Hepatocyte (in vitro differentiated cells): Measurements from ENCODE around the gene CAPZB. TPM values are rescaled to one million over a fixed set of nuclear protein-coding genes. Genes with fewer than 3 reads are reported as not detected.

Experiments used
- DNase-seq: peaks from one replicate; pipeline ENCODE4 v3.0.0-alpha.2; 2016; ENCODE audit warnings: low spot score
- H2AFZ ChIP-seq: fragments of 200-600 bp; sonication (generic); 2 replicates; pipeline ENCODE4 v1.6.0; 2016; ENCODE audit warnings: antibody characterized with exemption, mild to moderate bottlenecking
- H3K27ac ChIP-seq: fragments of 200-600 bp; sonication (generic); 2 replicates; pipeline ENCODE4 v1.5.1; 2016; ENCODE audit warnings: mild to moderate bottlenecking
- H3K27me3 ChIP-seq: fragments of 200-600 bp; sonication (generic); 2 replicates; pipeline ENCODE4 v1.6.1; 2016
- H3K36me3 ChIP-seq: fragments of 200-600 bp; sonication (generic); replicated peaks from 2 replicates; pipeline ENCODE4 v1.5.1; 2016; ENCODE audit warnings: low read depth; ENCODE audit not compliant: insufficient read depth
- H3K4me1 ChIP-seq: fragments of 200-600 bp; sonication (generic); 2 replicates; pipeline ENCODE4 v1.5.1; 2016; ENCODE audit warnings: mild to moderate bottlenecking, moderate library complexity; ENCODE audit not compliant: insufficient read depth
- H3K4me2 ChIP-seq: fragments of 200-600 bp; sonication (generic); 2 replicates; pipeline ENCODE4 v1.6.0; 2016
- H3K4me3 ChIP-seq: fragments of 200-600 bp; sonication (generic); 2 replicates; pipeline ENCODE4 v1.5.1; 2016; ENCODE audit warnings: mild to moderate bottlenecking
- H3K79me2 ChIP-seq: fragments of 200-600 bp; sonication (generic); 2 replicates; pipeline ENCODE4 v1.6.0; 2017; ENCODE audit warnings: mild to moderate bottlenecking
- H3K9me2 ChIP-seq: fragments of 200-600 bp; sonication (generic); replicated peaks from 2 replicates; pipeline ENCODE4 v1.6.0; 2017; ENCODE audit warnings: mild to moderate bottlenecking; ENCODE audit not compliant: insufficient read depth
- H3K9me3 ChIP-seq: fragments of 200-600 bp; sonication (generic); 2 replicates; pipeline ENCODE4 v1.5.1; 2016; ENCODE audit warnings: low read depth, mild to moderate bottlenecking
- H4K20me1 ChIP-seq: fragments of 200-600 bp; sonication (generic); 2 replicates; pipeline ENCODE4 v1.6.0; 2016; ENCODE audit warnings: mild to moderate bottlenecking; ENCODE audit not compliant: insufficient read depth, poor library complexity, severe bottlenecking
- EZH2 ChIP-seq: fragments of 200-600 bp; sonication (generic); IDR thresholded peaks from 2 replicates; pipeline ENCODE4 v1.6.1; 2016; ENCODE audit warnings: antibody characterized with exemption, mild to moderate bottlenecking, borderline replicate concordance
- EZH2phosphoT487 ChIP-seq: fragments of 200-600 bp; sonication (generic); IDR thresholded peaks from one replicate; pipeline ENCODE4 v1.6.1; 2018; ENCODE audit warnings: antibody characterized with exemption, mild to moderate bottlenecking, low read depth, moderate library complexity; ENCODE audit not compliant: unreplicated experiment, severe bottlenecking
- WGBS: methylation state at CpG from one replicate; pipeline ENCODE4 v1.1.6; 2016; ENCODE audit warnings: low lambda C conversion rate; ENCODE audit errors: missing lambda C conversion rate; 5-methylcytosine and 5-hydroxymethylcytosine counted together
- polyA plus RNA-seq: library from polyadenylated mRNA; unstranded; fragments of >200 nt; fragmentation: Nextera tagmentation; extraction: Ambion mirVana; gene quantifications from 2 replicates; pipeline ENCODE4 v1.2.1, GENCODE V29; 2016
- total RNA-seq: library from RNA; depleted of rRNA; stranded (reverse); fragments of >200 nt; gene quantifications from 2 replicates; pipeline ENCODE4 v1.2.3, GENCODE V29; 2014
- TF ChIP-seq, protein P1 (sequence below): fragments of 200-600 bp; sonication (generic); IDR thresholded peaks from 2 replicates; pipeline ENCODE4 v1.5.1; 2016; ENCODE audit warnings: antibody characterized with exemption, mild to moderate bottlenecking; ENCODE audit not compliant: poor library complexity

The CAPZB gene
- total and polyA plus RNA-seq, 2 experiments from 2014 or later: 139 to 261 TPM

DNA sequence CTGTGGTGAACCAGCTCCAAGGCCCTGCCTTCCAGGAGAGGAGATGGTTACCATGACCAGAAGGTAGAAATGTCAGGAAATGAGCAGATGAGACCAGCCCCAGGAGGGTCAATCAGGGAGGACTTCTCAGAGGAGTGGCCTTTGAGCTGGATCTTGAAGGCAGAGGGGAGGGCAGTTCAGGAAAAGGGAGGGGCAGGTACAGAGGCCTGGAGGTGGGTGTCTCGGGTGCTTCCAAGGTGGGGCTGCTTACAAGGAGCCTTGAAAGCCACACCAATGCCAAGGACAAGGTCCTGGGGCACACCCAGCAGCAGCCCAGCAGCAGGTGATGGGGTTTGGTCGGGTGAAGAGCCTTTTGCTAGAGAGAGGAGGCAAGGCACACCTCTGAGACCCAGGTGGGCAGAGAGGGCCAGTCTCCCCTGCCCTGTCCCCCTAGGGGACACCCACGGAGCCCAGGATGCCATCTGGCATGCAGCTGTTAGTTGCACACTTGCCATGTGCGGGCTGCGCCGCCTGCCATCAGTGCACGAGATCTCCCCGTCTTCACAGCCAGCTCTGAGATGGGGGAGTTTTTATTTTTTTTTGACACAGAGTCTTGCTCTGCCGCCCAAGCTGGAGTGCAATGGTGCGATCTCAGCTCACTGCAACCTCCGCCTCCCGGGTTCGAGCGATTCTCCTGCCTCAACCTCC, 154.7 kb downstream of the CAPZB start:
- no peaks in the 10 kb centered on the region for H3K27me3 ChIP-seq
- H3K4me1 ChIP-seq: no peaks in the 10 kb centered on the region
- H3K9me3 ChIP-seq: no peaks in the 10 kb centered on the region
- no peaks in the 10 kb centered on the region for H3K9me2 ChIP-seq
- H2AFZ ChIP-seq: no peak overlapping the region
- H3K4me3 ChIP-seq: no peak overlapping the region
- H3K79me2 ChIP-seq: no peaks in the 10 kb centered on the region
- H3K27ac ChIP-seq: no peak overlapping the region
- TF ChIP-seq, protein P1, sequence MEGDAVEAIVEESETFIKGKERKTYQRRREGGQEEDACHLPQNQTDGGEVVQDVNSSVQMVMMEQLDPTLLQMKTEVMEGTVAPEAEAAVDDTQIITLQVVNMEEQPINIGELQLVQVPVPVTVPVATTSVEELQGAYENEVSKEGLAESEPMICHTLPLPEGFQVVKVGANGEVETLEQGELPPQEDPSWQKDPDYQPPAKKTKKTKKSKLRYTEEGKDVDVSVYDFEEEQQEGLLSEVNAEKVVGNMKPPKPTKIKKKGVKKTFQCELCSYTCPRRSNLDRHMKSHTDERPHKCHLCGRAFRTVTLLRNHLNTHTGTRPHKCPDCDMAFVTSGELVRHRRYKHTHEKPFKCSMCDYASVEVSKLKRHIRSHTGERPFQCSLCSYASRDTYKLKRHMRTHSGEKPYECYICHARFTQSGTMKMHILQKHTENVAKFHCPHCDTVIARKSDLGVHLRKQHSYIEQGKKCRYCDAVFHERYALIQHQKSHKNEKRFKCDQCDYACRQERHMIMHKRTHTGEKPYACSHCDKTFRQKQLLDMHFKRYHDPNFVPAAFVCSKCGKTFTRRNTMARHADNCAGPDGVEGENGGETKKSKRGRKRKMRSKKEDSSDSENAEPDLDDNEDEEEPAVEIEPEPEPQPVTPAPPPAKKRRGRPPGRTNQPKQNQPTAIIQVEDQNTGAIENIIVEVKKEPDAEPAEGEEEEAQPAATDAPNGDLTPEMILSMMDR: no peak
- no peak for TF ChIP-seq EZH2
- TF ChIP-seq EZH2phosphoT487: no peak
- no peak overlapping the region for H3K4me2 ChIP-seq
- DNase-seq: no peak
- WGBS: 90% methylated on average over 13 of the region's 14 CpGs
- H4K20me1 ChIP-seq: no peaks in the 10 kb centered on the region
- H3K36me3 ChIP-seq: no peaks in the 10 kb centered on the region

DNA sequence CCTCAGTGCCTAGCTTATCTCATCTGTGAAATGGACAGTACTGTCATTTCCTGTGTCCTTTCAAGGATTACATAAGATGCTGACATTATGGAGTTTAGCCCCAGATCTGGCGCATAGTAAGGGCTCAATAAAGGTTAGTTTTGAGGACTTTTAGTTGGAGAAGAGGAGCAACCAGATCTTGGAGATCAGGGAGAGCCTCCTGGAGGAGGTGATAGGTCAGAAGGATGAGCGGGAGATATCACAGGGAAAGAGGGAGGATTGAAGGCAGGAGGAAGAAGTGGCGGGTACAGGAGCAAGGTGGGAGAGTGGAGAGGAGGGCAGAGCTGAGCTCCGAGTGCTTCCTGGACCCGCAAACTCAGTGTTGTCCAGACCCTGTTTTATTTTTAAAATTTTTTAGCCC, 155.7 kb downstream of the CAPZB start:
- Histone ChIP-seq H3K4me3 (no peak overlapping the region), H3K9me2 (no peaks in the 10 kb centered on the region)
- WGBS: 95% methylated on average over 5 of the region's 5 CpGs

DNA sequence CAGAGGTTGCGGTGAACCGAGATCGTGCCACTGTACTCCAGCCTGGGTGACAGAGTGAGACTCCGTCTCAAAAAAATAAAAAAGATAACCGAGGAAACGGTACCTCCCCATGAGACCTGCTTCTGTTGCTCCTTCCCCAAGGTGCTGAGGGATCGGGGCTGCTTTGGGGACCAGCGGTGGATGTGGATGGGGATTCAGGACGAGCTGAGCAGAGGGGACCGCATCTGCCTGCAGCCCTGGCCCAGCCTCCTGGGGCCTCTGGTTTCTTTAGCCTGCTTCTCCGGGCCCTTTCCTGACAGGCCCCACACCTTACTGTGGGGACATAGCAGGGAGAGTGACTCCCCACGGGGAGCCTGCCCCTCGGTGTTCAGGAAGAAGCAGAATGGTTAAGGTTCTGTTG, 156.2 kb downstream of the CAPZB start:
- DNase-seq: no peak
- Histone ChIP-seq H4K20me1 (no peaks in the 10 kb centered on the region), H3K9me3 (no peaks in the 10 kb centered on the region), H3K36me3 (no peaks in the 10 kb centered on the region), H3K79me2 (no peaks in the 10 kb centered on the region), H3K9me2 (no peaks in the 10 kb centered on the region), H3K4me2 (no peak overlapping the region), H3K4me1 (no peaks in the 10 kb centered on the region), H3K27me3 (no peaks in the 10 kb centered on the region), H3K4me3 (no peak overlapping the region), H3K27ac (no peak overlapping the region), H2AFZ (no peak overlapping the region)
- TF ChIP-seq EZH2phosphoT487 (no peak), EZH2 (no peak)
- TF ChIP-seq, protein P1: no peak
- 91% methylated on average over 13 of the region's 13 CpGs for WGBS

More for the DNA sequence above, 155.7 kb downstream of the CAPZB start:
- no peak overlapping the region for H3K4me2 ChIP-seq
- no peaks in the 10 kb centered on the region for H3K9me3 ChIP-seq
- no peaks in the 10 kb centered on the region for H3K4me1 ChIP-seq
- DNase-seq: no peak
- H3K36me3 ChIP-seq: no peaks in the 10 kb centered on the region
- H3K27me3 ChIP-seq: no peaks in the 10 kb centered on the region
- no peaks in the 10 kb centered on the region for H3K79me2 ChIP-seq
- no peaks in the 10 kb centered on the region for H4K20me1 ChIP-seq
- TF ChIP-seq EZH2 (no peak), EZH2phosphoT487 (no peak)
- TF ChIP-seq, protein P1: no peak
- no peak overlapping the region for H2AFZ ChIP-seq
- H3K27ac ChIP-seq: no peak overlapping the region
